ENCODE data around the gene CIZ1.

GRCh38 chr9:128203707-128204551, 12.6 kb upstream of the CIZ1 start:
- TF ChIP-seq CTCF (CRISPR knock-in tag; IDR thresholded peaks at IDR 0.05): no peak
- no peak for TF ChIP-seq FOXP1 (IDR thresholded peaks at IDR 0.05)
- TF ChIP-seq FOXP1 (CRISPR knock-in tag; IDR thresholded peaks at IDR 0.05): no peak
- TF ChIP-seq ZNF263 (CRISPR knock-in tag; IDR thresholded peaks at IDR 0.05): no peak
- TF ChIP-seq ZHX1 (CRISPR knock-in tag; IDR thresholded peaks at IDR 0.05; ENCODE audit: low read depth): no peak
- TF ChIP-seq POLR2AphosphoS5 (IDR thresholded peaks at IDR 0.05; ENCODE audit: low read depth, low read length): no peak
- no peak for TF ChIP-seq POLR2AphosphoS2 (IDR thresholded peaks at IDR 0.05; ENCODE audit: low read depth, low read length)
- TF ChIP-seq ZNF724P (CRISPR knock-in tag; IDR thresholded peaks at IDR 0.05; ENCODE audit: borderline replicate concordance): no peak
- TF ChIP-seq FOXK2 (IDR thresholded peaks at IDR 0.05): no peak
- no peak for TF ChIP-seq ARNTL (CRISPR knock-in tag; IDR thresholded peaks at IDR 0.05)
- no peak for TF ChIP-seq PHF8 (CRISPR knock-in tag; IDR thresholded peaks at IDR 0.05)
- TF ChIP-seq PATZ1 (CRISPR knock-in tag; IDR thresholded peaks at IDR 0.05): peak; percentile 77; the same call in 1 of the 2 replicates
- TF ChIP-seq ZNF276 (CRISPR knock-in tag; IDR thresholded peaks at IDR 0.05; ENCODE audit: low read depth): no peak
- TF ChIP-seq ZBTB8A (CRISPR knock-in tag; IDR thresholded peaks at IDR 0.05; ENCODE audit: borderline replicate concordance, low read depth): no peak
- no peak for TF ChIP-seq PLSCR1 (CRISPR knock-in tag; IDR thresholded peaks at IDR 0.05; ENCODE audit: borderline replicate concordance)

All from HepG2 (cell line).